Urinary bladder (tissue), 4 donors: ENCODE data around the gene ZSCAN5C. TPM values are rescaled to one million over a fixed set of nuclear protein-coding genes. Genes with fewer than 3 reads are reported as not detected.

Experiments used
- DNase-seq: peaks from one replicate; pipeline ENCODE4 v3.0.0-alpha.2; 2015; ENCODE audit errors: extremely low spot score
- H3K27ac ChIP-seq: one replicate; pipeline ENCODE4 v1.5.1; 2013; ENCODE audit warnings: low read depth, mild to moderate bottlenecking, moderate library complexity
- H3K36me3 ChIP-seq: one replicate; pipeline ENCODE4 v1.6.1; 2013; ENCODE audit warnings: mild to moderate bottlenecking, moderate library complexity; ENCODE audit not compliant: insufficient read depth
- H3K4me1 ChIP-seq: one replicate; pipeline ENCODE4 v1.6.1; 2013; ENCODE audit warnings: mild to moderate bottlenecking, moderate library complexity; ENCODE audit not compliant: insufficient read depth
- H3K4me3 ChIP-seq: one replicate; pipeline ENCODE4 v1.5.1; 2013; ENCODE audit warnings: low read depth, low read length
- WGBS: extraction: QIAGEN DNeasy Blood & Tissue Kit; methylation state at CpG from one replicate; pipeline ENCODE4 v1.1.7; 2013; 5-methylcytosine and 5-hydroxymethylcytosine counted together
- polyA plus RNA-seq: library from polyadenylated mRNA; stranded (reverse); fragments of 200-250 nt; gene quantifications from one replicate; pipeline ENCODE4 v1.2.3, GENCODE V29; 2013
- total RNA-seq: library from RNA; depleted of rRNA; stranded (reverse); fragments of >200 nt; gene quantifications from one replicate; pipeline ENCODE4 v1.2.3, GENCODE V29; 2014
- donor health status: healthy with polysubstance abuse.
- donor health status: healthy.

ZSCAN5C gene
- total and polyA plus RNA-seq, 2 donors: not detected

GRCh38 chr19:56258272-56258671 lies 56.2 kb downstream of the ZSCAN5C start:
- H3K36me3 ChIP-seq: no peaks in the 10 kb centered on the region
- H3K4me3 ChIP-seq: no peak overlapping the region
- no peak overlapping the region for H3K27ac ChIP-seq
- 89% methylated on average over 12 of the region's 12 CpGs for WGBS
- H3K4me1 ChIP-seq: no peaks in the 10 kb centered on the region
- DNase-seq: no peak

Other genes starting within 250 kb of the ZSCAN5C start
- not detected for gene NLRP5, start 215.5 kb upstream of the ZSCAN5C start, total RNA-seq
- not detected for gene NLRP5, start 215.5 kb upstream of the ZSCAN5C start, polyA plus RNA-seq
- gene ZNF787, start 81.0 kb upstream of the ZSCAN5C start, total RNA-seq: 13.3 TPM
- 30.9 TPM for gene ZNF787, start 81.0 kb upstream of the ZSCAN5C start, polyA plus RNA-seq
- gene ZNF444, start 61.0 kb upstream of the ZSCAN5C start, total RNA-seq: 11.7 TPM
- gene ZNF444, start 61.0 kb upstream of the ZSCAN5C start, polyA plus RNA-seq: 44.5 TPM
- not detected for gene GALP, start 26.3 kb upstream of the ZSCAN5C start, total RNA-seq
- gene GALP, start 26.3 kb upstream of the ZSCAN5C start, polyA plus RNA-seq: not detected
- not detected for gene ZSCAN5B, start 4.5 kb upstream of the ZSCAN5C start, total RNA-seq
- gene ZSCAN5B, start 4.5 kb upstream of the ZSCAN5C start, polyA plus RNA-seq: not detected
- not detected for gene EDDM13, start 70.5 kb downstream of the ZSCAN5C start, total RNA-seq
- gene EDDM13, start 70.5 kb downstream of the ZSCAN5C start, polyA plus RNA-seq: 0.43 TPM
- gene ZSCAN5A, start 112.6 kb downstream of the ZSCAN5C start, total RNA-seq: 17.2 TPM
- gene ZSCAN5A, start 112.6 kb downstream of the ZSCAN5C start, polyA plus RNA-seq: 6.4 TPM
- gene ZNF582, start 191.3 kb downstream of the ZSCAN5C start, total RNA-seq: 5.3 TPM
- gene ZNF582, start 191.3 kb downstream of the ZSCAN5C start, polyA plus RNA-seq: 4.0 TPM
- 22.7 TPM for gene ZNF583, start 202.1 kb downstream of the ZSCAN5C start, total RNA-seq
- gene ZNF583, start 202.1 kb downstream of the ZSCAN5C start, polyA plus RNA-seq: 3.6 TPM